ENCODE data around the gene ALDH9A1. TPM values are rescaled to one million over a fixed set of nuclear protein-coding genes. Genes with fewer than 3 reads are reported as not detected.

Gene ALDH9A1
- total RNA-seq, 1 donor from 2014 or later, result 63.2 TPM

GRCh38 chr1:165650981-165651625 lies 47.3 kb downstream of the ALDH9A1 start:
- no peak for DNase-seq
- Histone ChIP-seq H3K36me3 (peaks cover 64% of the 10 kb centered on the region), H3K4me3 (no peak overlapping the region), H3K4me1 (peaks cover 52% of the 10 kb centered on the region), H3K9me3 (replicated peaks) (no peaks in the 10 kb centered on the region), H3K27me3 (ENCODE audit: low read depth) (no peaks in the 10 kb centered on the region), H3K27ac (replicated peaks) (peak overlapping the region; percentile 3)
- no peak for TF ChIP-seq CTCF (IDR thresholded peaks at IDR 0.05; ENCODE audit: borderline replicate concordance)
- intact Hi-C loops (cut with micrococcal nuclease), result no loop called here

DNA sequence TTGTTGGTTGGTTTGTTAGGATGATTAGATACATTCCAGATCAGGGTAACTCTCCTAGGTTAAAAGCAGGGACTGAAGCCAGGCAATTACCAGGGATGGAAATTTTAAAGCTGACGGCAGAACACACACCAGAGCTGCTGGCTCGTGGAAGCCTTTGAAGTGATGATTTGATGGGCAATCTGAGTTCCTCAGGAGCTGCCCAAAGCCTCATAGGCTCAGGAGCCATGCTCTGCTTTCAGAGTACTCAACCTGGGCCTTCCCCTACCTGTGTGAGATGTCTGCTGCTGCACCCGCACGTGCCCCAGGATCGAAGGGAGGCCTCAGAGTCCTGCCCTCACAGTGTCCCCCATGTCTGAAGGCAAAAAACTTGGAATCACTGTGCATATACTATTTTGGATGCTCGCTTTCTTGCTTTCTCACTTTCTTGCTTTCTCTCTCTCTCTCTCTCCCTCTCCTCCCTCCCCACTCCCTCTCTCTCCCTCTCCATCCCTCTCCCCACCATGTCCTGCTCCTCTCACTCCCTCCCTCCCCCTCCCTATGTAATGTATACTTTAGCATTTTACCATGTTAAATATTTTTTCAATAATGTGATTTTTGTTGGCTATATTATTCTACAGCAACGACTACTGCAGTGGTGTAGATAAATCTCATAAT lies 49.3 kb downstream of the ALDH9A1 start:
- Histone ChIP-seq H3K27ac (replicated peaks) (no peak overlapping the region), H3K36me3 (peaks cover 44% of the 10 kb centered on the region), H3K4me1 (peaks cover 71% of the 10 kb centered on the region), H3K27me3 (ENCODE audit: low read depth) (no peaks in the 10 kb centered on the region), H3K9me3 (replicated peaks) (no peaks in the 10 kb centered on the region), H3K4me3 (no peak overlapping the region)
- intact Hi-C loops (cut with micrococcal nuclease), result no loop called here
- DNase-seq, result no peak
- no peak for TF ChIP-seq CTCF (IDR thresholded peaks at IDR 0.05; ENCODE audit: borderline replicate concordance)

- TF ChIP-seq CTCF (IDR thresholded peaks at IDR 0.05; ENCODE audit: borderline replicate concordance), result no peak
- Histone ChIP-seq H3K27ac (replicated peaks) (peak overlapping the region; percentile 20), H3K27me3 (ENCODE audit: low read depth) (no peaks in the 10 kb centered on the region), H3K4me3 (no peak overlapping the region), H3K4me1 (peaks cover 80% of the 10 kb centered on the region), H3K36me3 (peaks cover 34% of the 10 kb centered on the region), H3K9me3 (replicated peaks) (no peaks in the 10 kb centered on the region)
- DNase-seq, result no peak
- intact Hi-C loops (cut with micrococcal nuclease), result no loop called here
Measured at GRCh38 chr1:165647970-165648369, 50.4 kb downstream of the ALDH9A1 start.

DNA sequence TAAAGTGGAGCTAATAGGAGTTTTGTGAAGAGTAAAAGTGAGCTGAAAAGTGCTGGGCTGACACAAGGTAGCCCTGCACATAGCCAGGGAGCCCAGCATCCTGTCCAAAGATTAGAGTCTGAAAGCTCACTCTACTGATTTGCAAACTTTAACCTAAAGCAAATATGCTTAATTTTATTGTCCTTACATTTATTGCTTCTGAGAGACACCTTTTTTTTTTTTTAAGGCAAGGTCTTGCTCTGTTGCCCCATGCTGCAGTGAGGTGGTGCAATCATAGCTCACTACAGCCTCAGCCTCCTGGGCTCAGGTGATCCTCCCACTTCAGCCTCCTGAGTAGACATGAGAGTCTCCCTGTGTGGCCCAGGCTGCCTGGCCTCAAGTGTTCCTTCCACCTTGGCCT lies 50.8 kb downstream of the ALDH9A1 start:
- Histone ChIP-seq H3K36me3 (peaks cover 30% of the 10 kb centered on the region), H3K4me1 (peaks cover 85% of the 10 kb centered on the region), H3K9me3 (replicated peaks) (no peaks in the 10 kb centered on the region), H3K27me3 (ENCODE audit: low read depth) (no peaks in the 10 kb centered on the region), H3K4me3 (no peak overlapping the region), H3K27ac (replicated peaks) (peak overlapping the region; percentile 20)
- intact Hi-C loops (cut with micrococcal nuclease), result no loop called here
- DNase-seq, result no peak
- no peak for TF ChIP-seq CTCF (IDR thresholded peaks at IDR 0.05; ENCODE audit: borderline replicate concordance)

GRCh38 chr1:165645654-165646366 lies 52.6 kb downstream of the ALDH9A1 start:
- Histone ChIP-seq H3K4me3 (no peak overlapping the region), H3K9me3 (replicated peaks) (no peaks in the 10 kb centered on the region), H3K27me3 (ENCODE audit: low read depth) (no peaks in the 10 kb centered on the region), H3K4me1 (peaks cover 96% of the 10 kb centered on the region), H3K36me3 (peaks cover 13% of the 10 kb centered on the region), H3K27ac (replicated peaks) (peak overlapping the region; percentile 34)
- intact Hi-C loops (cut with micrococcal nuclease), result no loop called here
- TF ChIP-seq CTCF (IDR thresholded peaks at IDR 0.05; ENCODE audit: borderline replicate concordance), result no peak
- peak; percentile 23 for DNase-seq

Data from left ventricle myocardium inferior (tissue), 1 donor.